Measurements from ENCODE around the gene KLF16. TPM values are rescaled to one million over a fixed set of nuclear protein-coding genes. Genes with fewer than 3 reads are reported as not detected.
A peak's percentile ranks its signal among the peaks of the same experiment; 100 is the strongest.
"Not testable (repeated sequence)": the region's sequence is repeated elsewhere in the genome, so short reads cannot be mapped to it uniquely, and the experiment has no call there.

Gene KLF16
- total RNA-seq, 1 experiment from 2014 or later: 64.0 TPM

GRCh38 chr19:1875265-1875645 lies 11.9 kb upstream of the KLF16 start:
- H3K36me3 Mint-ChIP-seq; H3K9me3 Mint-ChIP-seq; H3K27me3 Mint-ChIP-seq (ENCODE audit: low read depth); DNase-seq (ENCODE audit: low spot score); ATAC-seq: not testable (repeated sequence)
- H3K4me3 Mint-ChIP-seq: peak overlapping the region; percentile 99
- POLR2A ChIA-PET: interaction anchor here (0.5 to 1.9 kb wide), 3 partner anchors 10 to 439 kb away, joined by 4 to 8 read pairs (median 5); partner anchors contain the start of gene ABHD17A
- peak overlapping the region; percentile 86 for H3K27ac Mint-ChIP-seq
- CTCF ChIA-PET: interaction anchor here (1.2 to 3.0 kb wide), 2 partner anchors 10 to 49 kb away, joined by 5 to 48 read pairs; no protein-coding TSS in a partner anchor
- H3K4me1 Mint-ChIP-seq: peaks cover 16% of the 10 kb centered on the region

GRCh38 chr19:1874554-1875185 lies 11.3 kb upstream of the KLF16 start:
- Mint-ChIP-seq H3K4me3 (peak overlapping the region; percentile 99), H3K9me3 (no peaks in the 10 kb centered on the region), H3K27me3 (ENCODE audit: low read depth) (no peaks in the 10 kb centered on the region), H3K4me1 (peaks cover 16% of the 10 kb centered on the region), H3K36me3 (peaks cover 4% of the 10 kb centered on the region), H3K27ac (no peak overlapping the region)
- ChIA-PET POLR2A (interaction anchor here (0.5 to 1.9 kb wide), 3 partner anchors 10 to 438 kb away, joined by 4 to 8 read pairs (median 5); partner anchors contain the start of gene ABHD17A), CTCF (interaction anchor here (0.6 to 3.0 kb wide), 3 partner anchors 9 to 1491 kb away, joined by 3 to 48 read pairs (median 5); no protein-coding TSS in a partner anchor)
- DNase-seq (ENCODE audit: low spot score) (no peak), ATAC-seq (no peak)
- TF ChIP-seq NFE2L1 (CRISPR knock-in tag; IDR thresholded peaks at IDR 0.05): no peak
- no peak for TF ChIP-seq PRRX2 (CRISPR knock-in tag; IDR thresholded peaks at IDR 0.05)
- no peak for TF ChIP-seq CREB1 (CRISPR knock-in tag; IDR thresholded peaks at IDR 0.05)
- TF ChIP-seq GTF2I (CRISPR knock-in tag; conservative IDR thresholded peaks at IDR 0.05): no peak
- no peak for TF ChIP-seq EMX1 (CRISPR knock-in tag; IDR thresholded peaks at IDR 0.05)
- no peak for TF ChIP-seq E2F1 (CRISPR knock-in tag; IDR thresholded peaks at IDR 0.05)
- no peak for TF ChIP-seq FOXP1 (CRISPR knock-in tag; IDR thresholded peaks at IDR 0.05; ENCODE audit: borderline replicate concordance)
- no peak for TF ChIP-seq IRF2 (CRISPR knock-in tag; IDR thresholded peaks at IDR 0.05; ENCODE audit: borderline replicate concordance, low read depth)
- no peak for TF ChIP-seq JAZF1 (CRISPR knock-in tag; IDR thresholded peaks at IDR 0.05)

- Mint-ChIP-seq H3K4me3 (peak overlapping the region; percentile 99), H3K9me3 (no peaks in the 10 kb centered on the region), H3K36me3 (peaks cover 4% of the 10 kb centered on the region), H3K27ac (peak overlapping the region; percentile 59), H3K27me3 (ENCODE audit: low read depth) (no peaks in the 10 kb centered on the region), H3K4me1 (peaks cover 16% of the 10 kb centered on the region)
- ChIA-PET CTCF (interaction anchor here (0.6 kb wide), 1 partner anchor 1490 kb away, joined by 3 read pairs; no protein-coding TSS in a partner anchor), POLR2A (interaction anchor here (1.9 kb wide), 1 partner anchor 9 kb away, joined by 8 read pairs; no protein-coding TSS in a partner anchor)
- no peak for DNase-seq (ENCODE audit: low spot score)
- no peak for TF ChIP-seq TEAD4 (CRISPR knock-in tag; IDR thresholded peaks at IDR 0.05)
- no peak for TF ChIP-seq ZNF512 (CRISPR knock-in tag; IDR thresholded peaks at IDR 0.05; ENCODE audit: borderline replicate concordance)
- TF ChIP-seq SP1 (CRISPR knock-in tag; conservative IDR thresholded peaks at IDR 0.05): no peak
- no peak for TF ChIP-seq KAT7 (CRISPR knock-in tag; IDR thresholded peaks at IDR 0.05; ENCODE audit: borderline replicate concordance)
- TF ChIP-seq TP53 (CRISPR knock-in tag; IDR thresholded peaks at IDR 0.05): no peak
- no peak for TF ChIP-seq FOXK1 (CRISPR knock-in tag; IDR thresholded peaks at IDR 0.05)
- no peak for TF ChIP-seq ZNF281 (CRISPR knock-in tag; IDR thresholded peaks at IDR 0.05)
- no peak for TF ChIP-seq FOXP4 (CRISPR knock-in tag; IDR thresholded peaks at IDR 0.05)
- no peak for TF ChIP-seq PRDM15 (CRISPR knock-in tag; IDR thresholded peaks at IDR 0.05)
- TF ChIP-seq NR1H2 (CRISPR knock-in tag; IDR thresholded peaks at IDR 0.05): no peak
- no peak for ATAC-seq
These were observed 10.4 kb upstream of the KLF16 start for GRCh38 chr19:1873524-1874473.

Data from WTC11 (cell line).